Kidney epithelial cell (primary cell): Measurements from ENCODE around the gene PML. TPM values are rescaled to one million over a fixed set of nuclear protein-coding genes. Genes with fewer than 3 reads are reported as not detected.
"Not testable (repeated sequence)": the region's sequence is repeated elsewhere in the genome, so short reads cannot be mapped to it uniquely, and the experiment has no call there.

Experiments
- DNase-seq: peaks from one replicate; pipeline ENCODE4 v3.0.0-alpha.2; 2010; ENCODE audit warnings: low read depth
- H3K27me3 ChIP-seq: 2 replicates; pipeline ENCODE4 v1.6.0; 2011; ENCODE audit warnings: low read length; ENCODE audit not compliant: control insufficient read depth, insufficient read depth
- H3K36me3 ChIP-seq: 2 replicates; pipeline ENCODE4 v1.5.1; 2011; ENCODE audit warnings: low read length; ENCODE audit not compliant: control insufficient read depth, insufficient read depth
- H3K4me3 ChIP-seq: 2 replicates; pipeline ENCODE4 v1.5.1; 2011; ENCODE audit warnings: low read depth, mild to moderate bottlenecking, control low read depth, low read length
- CTCF ChIP-seq: IDR thresholded peaks from 2 replicates; pipeline ENCODE4 v1.5.1; 2011; ENCODE audit warnings: mild to moderate bottlenecking, moderate library complexity, low read length, control low read depth, inconsistent platforms; ENCODE audit not compliant: insufficient read depth, poor library complexity, severe bottlenecking
- total RNA-seq: library from RNA; depleted of rRNA; stranded (reverse); fragments of >200 nt; gene quantifications from 2 replicates; pipeline ENCODE4 v1.2.3, GENCODE V29; 2015

Gene PML
- total RNA-seq, 1 donor from 2014 or later = 94.1 TPM

DNA sequence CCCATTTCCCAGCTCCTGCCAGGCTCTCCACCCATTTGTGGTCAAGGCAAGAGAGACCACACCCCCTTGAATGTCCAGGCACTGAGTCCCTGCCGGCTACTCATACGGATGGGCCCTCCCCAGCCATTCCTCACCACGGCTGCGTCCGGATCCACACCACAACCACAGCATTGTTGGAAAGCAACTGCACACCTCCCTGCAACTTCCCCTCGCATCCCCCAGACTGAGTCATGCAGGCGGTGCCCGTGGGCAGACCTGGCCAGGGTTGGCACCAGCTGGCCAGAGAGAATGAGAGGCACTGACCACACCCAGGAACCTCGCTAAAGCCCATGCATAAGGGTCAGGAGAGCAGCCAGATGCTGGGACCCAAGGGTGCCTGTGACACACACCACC is 37.8 kb upstream of the PML start:
- peak; percentile 94 for DNase-seq
- no peak overlapping the region for H3K4me3 ChIP-seq

GRCh38 chr15:73957276-73957675 is 37.2 kb upstream of the PML start:
- H3K27me3 ChIP-seq = no peaks in the 10 kb centered on the region
- no peak overlapping the region for H3K4me3 ChIP-seq
- H3K36me3 ChIP-seq = no peaks in the 10 kb centered on the region
- TF ChIP-seq CTCF = no peak
- no peak for DNase-seq

More for the DNA sequence above, 37.8 kb upstream of the PML start:
- Histone ChIP-seq H3K27me3 (no peaks in the 10 kb centered on the region), H3K36me3 (no peaks in the 10 kb centered on the region)
- no peak for TF ChIP-seq CTCF

DNA sequence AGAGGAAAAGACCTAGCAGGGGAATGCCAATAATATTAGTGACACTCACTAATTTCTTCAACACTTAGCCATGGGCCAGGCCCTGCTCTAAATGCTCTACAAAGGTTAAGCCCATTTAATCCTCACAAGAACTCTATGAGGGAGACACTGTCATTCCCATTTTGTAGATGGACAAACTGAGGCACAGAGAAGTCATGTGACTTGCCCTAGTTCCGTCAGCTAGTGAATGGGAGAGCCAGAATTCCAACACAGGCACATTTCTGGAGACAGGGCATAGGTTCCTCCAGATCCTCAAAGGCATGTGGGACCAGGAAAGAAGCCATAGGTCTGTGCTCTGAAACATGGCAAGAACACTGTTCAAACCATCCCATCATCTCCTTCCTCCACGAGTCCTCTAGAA is 36.7 kb upstream of the PML start:
- H3K4me3 ChIP-seq = no peak overlapping the region
- TF ChIP-seq CTCF = no peak
- H3K36me3 ChIP-seq = no peaks in the 10 kb centered on the region
- no peaks in the 10 kb centered on the region for H3K27me3 ChIP-seq
- DNase-seq = no peak

- TF ChIP-seq CTCF = no peak
- no peak for DNase-seq
- H3K36me3 ChIP-seq = no peaks in the 10 kb centered on the region
- no peaks in the 10 kb centered on the region for H3K27me3 ChIP-seq
- no peak overlapping the region for H3K4me3 ChIP-seq
These were observed 35.4 kb upstream of the PML start for GRCh38 chr15:73959012-73959581.

DNA sequence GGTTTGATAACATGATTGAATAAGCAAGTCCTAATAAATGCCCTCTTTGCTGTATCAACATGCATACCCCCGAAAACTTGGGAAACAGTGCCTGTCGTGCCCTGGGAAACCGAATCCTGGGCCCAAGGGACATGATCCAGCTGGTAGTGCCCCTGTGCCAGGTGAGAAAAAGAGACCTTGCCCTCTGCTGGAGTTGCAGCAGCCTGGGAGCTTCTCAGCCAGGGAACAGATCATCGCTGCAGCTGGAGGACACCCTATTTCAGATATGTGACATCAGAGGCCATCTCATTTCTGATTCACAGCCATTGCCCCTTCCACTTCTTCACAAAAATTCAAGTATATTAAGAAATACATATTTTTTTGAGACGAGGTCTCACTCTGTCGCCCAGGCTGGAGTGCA is 34.7 kb upstream of the PML start:
- no peak for DNase-seq
- no peaks in the 10 kb centered on the region for H3K36me3 ChIP-seq
- H3K27me3 ChIP-seq = no peaks in the 10 kb centered on the region
- H3K4me3 ChIP-seq = no peak overlapping the region
- TF ChIP-seq CTCF = no peak

DNA sequence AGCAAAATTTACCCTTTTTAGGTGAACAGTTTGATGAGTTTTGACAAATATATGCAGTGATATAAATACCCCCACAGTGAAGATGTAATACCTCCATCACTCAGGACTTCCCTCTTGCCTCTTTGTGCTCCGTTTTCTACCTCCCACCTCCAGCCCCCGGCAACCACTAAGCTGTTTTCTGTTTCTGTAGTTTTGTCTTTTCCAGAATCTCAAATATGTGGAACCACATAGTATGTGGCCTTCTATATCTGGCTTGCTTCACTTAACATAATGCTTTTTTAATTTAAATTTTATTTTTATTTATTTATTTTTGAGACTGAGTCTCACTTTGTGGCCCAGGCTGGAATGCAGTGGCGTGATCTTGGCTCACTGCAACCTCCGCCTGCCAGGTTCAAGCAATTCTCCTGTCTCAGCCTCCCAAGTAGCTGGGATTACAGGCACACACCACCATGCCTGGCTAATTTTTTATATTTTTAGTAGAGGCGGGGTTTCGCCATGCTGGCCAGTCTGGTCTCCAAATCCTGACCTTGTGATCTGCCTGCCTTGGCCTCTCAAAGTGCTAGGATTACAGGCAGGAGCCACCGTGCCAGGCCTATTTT is 33.9 kb upstream of the PML start:
- H3K27me3 ChIP-seq, DNase-seq, H3K4me3 ChIP-seq, H3K36me3 ChIP-seq: not testable (repeated sequence)
